Activated B cell treated with CpG ODN at 0.5 μM for 24 hours (primary cell): ENCODE results near the gene CLPX. TPM values are rescaled to one million over a fixed set of nuclear protein-coding genes. Genes with fewer than 3 reads are reported as not detected.

Source experiments
- ATAC-seq: fragments of 200-7000 bp; cut with Tn5 transposase; one replicate; pipeline ENCODE4 v1.10.0; 2021; ENCODE audit warnings: low read depth, mild to moderate bottlenecking, moderate library complexity
- CTCF ChIA-PET: fragments of 350-600 bp; sonication (Branson Sonifier 250); formaldehyde crosslinking; loops from one replicate; lab custom pipeline; 2021; ENCODE audit warnings: antibody characterized with exemption; lab: Charles Lee
- POLR2A ChIA-PET: fragments of 350-600 bp; sonication (Branson Sonifier 250); formaldehyde crosslinking; loops from one replicate; lab custom pipeline; 2021; ENCODE audit warnings: antibody characterized with exemption; lab: Charles Lee
- DNase-seq: peaks from one replicate; pipeline ENCODE4 v3.0.0; 2022
- H3K27ac Mint-ChIP-seq: one replicate; pipeline ENCODE4 v1.8.0; 2020; ENCODE audit warnings: mixed read lengths
- H3K27me3 Mint-ChIP-seq: one replicate; pipeline ENCODE4 v1.8.0; 2021; ENCODE audit warnings: mixed read lengths
- H3K36me3 Mint-ChIP-seq: one replicate; pipeline ENCODE4 v1.8.0; 2021; ENCODE audit warnings: low read depth, mixed read lengths
- H3K4me1 Mint-ChIP-seq: one replicate; pipeline ENCODE4 v1.8.0; 2021; ENCODE audit warnings: mixed read lengths
- H3K4me3 Mint-ChIP-seq: one replicate; pipeline ENCODE4 v1.8.0; 2020; ENCODE audit warnings: mild to moderate bottlenecking, mixed read lengths
- H3K9me3 Mint-ChIP-seq: one replicate; pipeline ENCODE4 v1.8.0; 2020; ENCODE audit warnings: mixed read lengths
- intact Hi-C: fragments of 100-400 bp; cut with micrococcal nuclease; formaldehyde crosslinking; loops from one replicate; pipeline ENCODE4 v1.15.1; 2024
- total RNA-seq: library from RNA; stranded (reverse); gene quantifications from 2 replicates; pipeline ENCODE4 v1.2.3, GENCODE V29; 2022
- TF ChIP-seq, protein P1 (sequence below): fragments of 200-600 bp; IDR thresholded peaks from one replicate; pipeline ENCODE4 v1.8.0; 2022; ENCODE audit warnings: antibody characterized with exemption, mild to moderate bottlenecking

The CLPX gene
- total RNA-seq, 1 donor from 2014 or later = 53.5 TPM

DNA sequence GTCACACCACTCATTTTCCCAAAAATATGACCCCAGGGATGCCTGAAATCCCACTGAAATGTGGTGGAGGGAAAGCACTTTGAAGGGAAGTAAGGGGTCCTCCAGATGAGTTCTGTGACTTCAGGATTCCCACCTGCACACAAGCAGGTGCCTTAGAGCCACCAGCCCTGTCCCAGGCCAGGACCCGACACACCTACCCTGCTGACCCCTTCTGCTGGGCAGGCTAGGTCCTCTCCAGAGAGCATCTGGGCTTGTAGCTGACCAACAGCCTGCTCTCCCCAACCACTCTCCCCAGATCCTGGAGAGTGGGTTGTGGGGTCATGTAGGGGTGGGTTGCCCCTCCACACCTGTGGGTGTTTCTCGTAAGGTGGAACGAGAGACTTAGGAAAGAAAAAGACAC is 41.1 kb upstream of the CLPX start:
- Mint-ChIP-seq H3K4me3 (no peak overlapping the region), H3K27ac (no peak overlapping the region), H3K4me1 (no peaks in the 10 kb centered on the region), H3K27me3 (peaks cover 3% of the 10 kb centered on the region), H3K9me3 (no peaks in the 10 kb centered on the region), H3K36me3 (no peaks in the 10 kb centered on the region)
- no peak for DNase-seq
- no peak for ATAC-seq
- ChIA-PET POLR2A (interaction anchor here (0.6 kb wide), 1 partner anchor 74 kb away, joined by 3 read pairs; no protein-coding TSS in a partner anchor), CTCF (no interaction called here)
- intact Hi-C loops = no loop called here
- TF ChIP-seq, protein P1, sequence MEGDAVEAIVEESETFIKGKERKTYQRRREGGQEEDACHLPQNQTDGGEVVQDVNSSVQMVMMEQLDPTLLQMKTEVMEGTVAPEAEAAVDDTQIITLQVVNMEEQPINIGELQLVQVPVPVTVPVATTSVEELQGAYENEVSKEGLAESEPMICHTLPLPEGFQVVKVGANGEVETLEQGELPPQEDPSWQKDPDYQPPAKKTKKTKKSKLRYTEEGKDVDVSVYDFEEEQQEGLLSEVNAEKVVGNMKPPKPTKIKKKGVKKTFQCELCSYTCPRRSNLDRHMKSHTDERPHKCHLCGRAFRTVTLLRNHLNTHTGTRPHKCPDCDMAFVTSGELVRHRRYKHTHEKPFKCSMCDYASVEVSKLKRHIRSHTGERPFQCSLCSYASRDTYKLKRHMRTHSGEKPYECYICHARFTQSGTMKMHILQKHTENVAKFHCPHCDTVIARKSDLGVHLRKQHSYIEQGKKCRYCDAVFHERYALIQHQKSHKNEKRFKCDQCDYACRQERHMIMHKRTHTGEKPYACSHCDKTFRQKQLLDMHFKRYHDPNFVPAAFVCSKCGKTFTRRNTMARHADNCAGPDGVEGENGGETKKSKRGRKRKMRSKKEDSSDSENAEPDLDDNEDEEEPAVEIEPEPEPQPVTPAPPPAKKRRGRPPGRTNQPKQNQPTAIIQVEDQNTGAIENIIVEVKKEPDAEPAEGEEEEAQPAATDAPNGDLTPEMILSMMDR = no peak

DNA sequence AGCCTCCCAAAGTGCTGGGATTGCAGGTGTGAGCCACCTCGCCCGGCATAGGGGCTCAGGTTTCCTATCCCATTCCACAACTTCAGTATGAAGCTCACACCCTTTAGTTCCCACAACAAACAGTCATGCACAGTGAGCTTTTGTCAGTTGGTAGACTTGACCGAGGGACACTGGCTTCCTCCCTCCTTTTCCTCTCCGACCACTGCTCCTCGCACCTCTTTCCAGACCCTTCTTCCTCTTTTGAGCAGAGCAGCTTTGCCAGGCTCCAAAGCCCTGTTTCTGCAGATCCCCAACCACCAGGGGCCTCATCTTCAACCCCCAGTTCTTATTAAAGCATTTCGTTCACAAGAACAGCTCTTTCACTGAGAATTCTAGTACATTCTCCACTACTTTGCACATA is 38.9 kb upstream of the CLPX start:
- TF ChIP-seq, protein P1 = no peak
- H3K27ac Mint-ChIP-seq = no peak overlapping the region
- ChIA-PET POLR2A (no interaction called here), CTCF (no interaction called here)
- H3K27me3 Mint-ChIP-seq = peaks cover 3% of the 10 kb centered on the region
- intact Hi-C loops = no loop called here
- H3K36me3 Mint-ChIP-seq = no peaks in the 10 kb centered on the region
- no peak for DNase-seq
- no peak overlapping the region for H3K4me3 Mint-ChIP-seq
- no peaks in the 10 kb centered on the region for H3K9me3 Mint-ChIP-seq
- no peak for ATAC-seq
- H3K4me1 Mint-ChIP-seq = no peaks in the 10 kb centered on the region

DNA sequence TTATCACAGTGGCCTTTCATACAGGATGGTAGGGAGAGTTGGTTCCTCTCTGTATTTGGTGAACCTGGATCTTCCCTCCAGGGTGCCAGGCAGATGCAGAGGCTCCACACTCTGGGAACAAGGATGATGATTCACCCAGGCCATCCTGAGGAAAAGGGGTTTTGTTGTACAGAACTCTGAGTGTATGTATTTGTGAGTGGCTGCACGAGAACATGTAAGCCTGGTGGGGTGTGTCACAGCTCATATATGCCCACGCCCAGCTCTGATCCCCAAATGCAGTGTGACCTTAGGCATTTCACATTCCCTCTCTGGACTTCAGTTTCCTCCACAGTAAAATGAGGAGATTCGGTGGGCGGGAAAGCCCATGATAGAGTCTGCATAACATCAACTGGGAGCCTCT is 37.7 kb upstream of the CLPX start:
- ChIA-PET CTCF (no interaction called here), POLR2A (no interaction called here)
- intact Hi-C loops = no loop called here
- Mint-ChIP-seq H3K27me3 (peaks cover 3% of the 10 kb centered on the region), H3K4me3 (no peak overlapping the region), H3K4me1 (no peaks in the 10 kb centered on the region), H3K36me3 (no peaks in the 10 kb centered on the region), H3K9me3 (no peaks in the 10 kb centered on the region), H3K27ac (no peak overlapping the region)
- ATAC-seq (no peak), DNase-seq (no peak)
- TF ChIP-seq, protein P1 = no peak

DNA sequence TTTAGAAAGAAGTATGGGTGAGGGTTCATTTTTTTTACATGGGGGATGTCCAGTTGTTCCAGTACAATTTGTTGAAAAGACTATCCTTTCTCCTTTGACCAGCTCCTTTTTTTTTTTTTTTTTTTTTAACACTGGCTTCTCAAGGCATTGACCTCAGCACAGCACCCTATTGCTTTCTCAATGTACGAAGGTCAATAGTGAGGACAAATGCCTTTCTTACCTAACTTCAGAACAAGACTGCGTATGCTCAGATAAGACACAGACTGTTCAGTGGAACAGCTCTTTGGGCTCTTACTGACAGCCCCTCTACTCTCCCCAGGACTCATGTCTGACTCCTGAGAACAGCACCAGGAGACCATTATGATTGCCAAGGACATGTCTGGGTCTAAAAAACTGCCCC is 36.6 kb upstream of the CLPX start:
- no peaks in the 10 kb centered on the region for H3K9me3 Mint-ChIP-seq
- ChIA-PET POLR2A (no interaction called here), CTCF (no interaction called here)
- H3K4me1 Mint-ChIP-seq = no peaks in the 10 kb centered on the region
- no peak overlapping the region for H3K27ac Mint-ChIP-seq
- H3K36me3 Mint-ChIP-seq = no peaks in the 10 kb centered on the region
- TF ChIP-seq, protein P1 = no peak
- H3K27me3 Mint-ChIP-seq = peaks cover 3% of the 10 kb centered on the region
- ATAC-seq (no peak), DNase-seq (no peak)
- H3K4me3 Mint-ChIP-seq = no peak overlapping the region
- intact Hi-C loops = no loop called here

DNA sequence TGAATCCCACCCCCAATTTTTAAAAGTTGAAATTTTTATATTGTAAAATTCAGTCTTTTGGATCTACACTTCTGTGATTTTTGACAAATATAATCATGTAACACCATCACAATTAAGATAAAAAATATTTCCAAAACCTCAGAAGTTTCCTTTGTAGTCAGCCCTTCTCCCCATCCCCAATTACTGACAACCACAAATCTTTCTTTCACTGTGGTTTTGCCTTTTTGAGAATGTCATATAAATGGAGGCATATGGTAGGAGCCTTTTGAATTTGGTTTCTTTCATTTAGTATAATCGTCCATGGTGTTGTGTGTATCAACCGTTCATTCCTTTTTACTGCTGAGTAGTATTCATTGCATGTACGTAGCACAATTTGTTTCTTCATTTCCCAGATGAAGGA is 34.0 kb upstream of the CLPX start:
- H3K27ac Mint-ChIP-seq = no peak overlapping the region

More for the DNA sequence above, 34.0 kb upstream of the CLPX start:
- CTCF ChIA-PET = no interaction called here
- intact Hi-C loops = no loop called here
- POLR2A ChIA-PET = no interaction called here
- H3K9me3 Mint-ChIP-seq = no peaks in the 10 kb centered on the region
- DNase-seq (no peak), ATAC-seq (no peak)
- H3K4me3 Mint-ChIP-seq = no peak overlapping the region
- H3K27me3 Mint-ChIP-seq = no peaks in the 10 kb centered on the region
- H3K4me1 Mint-ChIP-seq = no peaks in the 10 kb centered on the region
- H3K36me3 Mint-ChIP-seq = no peaks in the 10 kb centered on the region
- TF ChIP-seq, protein P1 = no peak
